Daoy (cell line): ENCODE results near the gene SLC7A6OS. TPM values are rescaled to one million over a fixed set of nuclear protein-coding genes. Genes with fewer than 3 reads are reported as not detected.

Source experiments
- DNase-seq: peaks from one replicate; pipeline ENCODE4 v3.0.0-alpha.2; 2015; ENCODE audit warnings: low read depth
- total RNA-seq: library from RNA; depleted of rRNA; stranded (reverse); fragments of >200 nt; shearing (Covaris generic); gene quantifications from 2 replicates; pipeline ENCODE4 v1.2.3, GENCODE V29; 2014; rRNA removed

Gene SLC7A6OS
- total RNA-seq, 1 experiment from 2014 or later, result 6.6 TPM

DNA sequence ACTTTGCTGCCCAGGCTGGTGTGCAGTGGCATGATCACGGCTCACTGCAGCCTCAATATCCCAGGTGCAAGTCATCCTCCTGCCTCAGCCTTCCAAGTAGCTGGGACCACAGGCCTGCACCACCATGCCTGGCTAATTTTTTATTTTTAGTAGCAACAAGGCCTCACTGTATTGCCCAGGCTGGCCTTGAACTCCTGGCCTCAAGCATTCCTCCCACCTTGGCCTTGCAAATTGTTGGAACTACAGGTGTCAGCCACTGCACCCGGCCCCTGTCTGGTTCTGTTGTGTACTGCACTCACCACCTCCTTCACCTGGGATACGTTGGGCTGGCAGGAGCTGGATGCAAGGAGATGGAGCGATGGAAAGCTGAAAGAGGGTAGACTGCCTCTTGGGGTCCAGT lies 57.0 kb downstream of the SLC7A6OS start:
- no peak for DNase-seq

DNA sequence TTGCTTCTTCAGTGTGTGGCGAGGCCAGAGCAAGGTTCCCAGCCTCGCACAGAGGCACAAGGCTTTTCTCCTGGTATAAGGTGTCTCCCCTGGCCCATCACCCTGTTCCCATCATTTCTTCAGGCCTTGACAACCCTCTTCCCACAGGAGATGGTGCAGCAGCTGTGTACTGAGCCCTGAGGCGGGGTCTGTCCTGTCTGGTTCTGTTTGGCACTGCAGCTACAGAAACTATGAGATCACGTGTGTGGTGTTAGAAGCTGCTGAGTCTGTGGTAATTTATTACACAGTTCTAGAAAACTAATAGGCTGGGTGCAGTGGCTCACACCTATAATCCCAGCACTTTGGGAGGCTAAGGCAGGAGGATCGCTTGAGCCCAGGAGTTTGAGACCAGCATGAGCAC lies 58.4 kb downstream of the SLC7A6OS start:
- no peak for DNase-seq

DNA sequence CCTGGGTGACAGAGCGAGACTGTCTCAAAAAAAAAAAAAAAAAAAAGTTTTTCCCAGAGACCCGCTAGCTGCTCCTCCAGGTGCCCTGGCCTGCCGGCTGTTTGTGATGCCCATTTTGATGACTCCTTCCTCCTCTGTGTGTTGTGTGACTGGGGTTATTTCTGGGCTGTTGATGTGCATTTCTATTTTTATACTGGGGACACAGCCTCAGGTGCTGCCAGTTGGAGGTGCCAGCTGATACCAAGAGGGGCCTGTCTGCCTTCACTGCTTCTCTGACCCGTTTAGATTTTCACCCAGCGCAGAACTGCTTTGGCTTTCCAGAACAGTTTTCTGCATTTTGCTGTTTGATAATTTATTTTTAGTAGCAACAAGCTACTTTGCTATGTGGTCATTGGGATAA lies 58.9 kb downstream of the SLC7A6OS start:
- no peak for DNase-seq

DNA sequence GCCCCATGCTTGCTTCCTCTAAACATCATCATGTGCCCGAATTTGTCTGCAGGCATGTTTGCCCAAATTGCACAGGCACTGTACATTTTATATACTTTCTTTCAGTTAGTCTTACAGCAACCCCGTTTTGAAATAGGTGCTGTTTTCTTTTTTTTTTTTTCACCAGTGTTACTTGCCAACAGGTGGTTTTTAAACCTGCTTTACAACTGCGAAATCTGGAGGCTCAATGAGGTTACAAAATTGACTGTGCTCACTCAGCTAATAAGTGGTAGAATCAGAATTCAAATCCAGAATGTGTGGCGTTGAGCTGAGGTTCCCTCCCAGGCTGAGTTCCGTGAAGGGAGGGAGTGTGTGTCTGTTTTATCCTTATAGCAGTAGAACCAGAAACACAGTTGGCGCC lies 59.8 kb downstream of the SLC7A6OS start:
- no peak for DNase-seq

DNA sequence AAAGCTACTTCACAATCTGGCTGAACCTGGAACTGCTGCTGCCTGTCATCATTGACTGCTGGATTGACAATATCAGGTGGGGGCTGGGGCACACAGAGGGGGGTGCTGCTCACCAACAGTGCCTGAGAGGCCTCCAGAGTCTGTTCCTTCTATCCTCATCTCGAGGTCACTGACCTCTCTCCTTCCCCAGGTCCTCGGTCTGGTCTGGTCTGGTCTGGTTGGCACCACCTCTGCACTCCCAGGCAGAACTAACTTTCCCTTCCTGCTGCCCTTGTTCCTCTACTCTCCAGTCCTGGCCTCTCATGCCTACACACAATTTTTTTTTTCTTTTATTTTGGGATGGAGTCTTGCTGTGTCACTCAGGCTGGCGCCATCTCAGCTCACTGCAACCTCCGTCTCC lies 61.4 kb downstream of the SLC7A6OS start:
- DNase-seq, result no peak

Other genes starting within 250 kb of the SLC7A6OS start
- 11.1 and 12.1 TPM in 2 replicates for gene NFATC3, start 225.6 kb downstream of the SLC7A6OS start, total RNA-seq
- under 0.01 TPM in 1 of 2 replicates, not detected in the other for gene ESRP2, start 74.8 kb downstream of the SLC7A6OS start, total RNA-seq
- 11.9 and 17.8 TPM in 2 replicates for gene PLA2G15, start 65.6 kb downstream of the SLC7A6OS start, total RNA-seq
- gene SLC7A6, start 46.4 kb downstream of the SLC7A6OS start, total RNA-seq, result 18.3 and 30.1 TPM in 2 replicates
- gene PRMT7, start 73 bp upstream of the SLC7A6OS start, total RNA-seq, result 37.9 and 74.9 TPM in 2 replicates
- gene SMPD3, start 137.6 kb upstream of the SLC7A6OS start, total RNA-seq, result 0.17 TPM in 1 of 2 replicates, not detected in the other
- gene ZFP90, start 228.3 kb upstream of the SLC7A6OS start, total RNA-seq, result 10.9 and 12.1 TPM in 2 replicates